SKM-1 treated with dmso at 0.1 percent for 144 hours (cell line): ENCODE data around the gene FIGN.

Experiments used
- DNase-seq: peaks from one replicate; lab custom pipeline; 2025; ENCODE audit not compliant: unreplicated experiment; lab: John Stamatoyannopoulos, UW

The FIGN gene, protein sequence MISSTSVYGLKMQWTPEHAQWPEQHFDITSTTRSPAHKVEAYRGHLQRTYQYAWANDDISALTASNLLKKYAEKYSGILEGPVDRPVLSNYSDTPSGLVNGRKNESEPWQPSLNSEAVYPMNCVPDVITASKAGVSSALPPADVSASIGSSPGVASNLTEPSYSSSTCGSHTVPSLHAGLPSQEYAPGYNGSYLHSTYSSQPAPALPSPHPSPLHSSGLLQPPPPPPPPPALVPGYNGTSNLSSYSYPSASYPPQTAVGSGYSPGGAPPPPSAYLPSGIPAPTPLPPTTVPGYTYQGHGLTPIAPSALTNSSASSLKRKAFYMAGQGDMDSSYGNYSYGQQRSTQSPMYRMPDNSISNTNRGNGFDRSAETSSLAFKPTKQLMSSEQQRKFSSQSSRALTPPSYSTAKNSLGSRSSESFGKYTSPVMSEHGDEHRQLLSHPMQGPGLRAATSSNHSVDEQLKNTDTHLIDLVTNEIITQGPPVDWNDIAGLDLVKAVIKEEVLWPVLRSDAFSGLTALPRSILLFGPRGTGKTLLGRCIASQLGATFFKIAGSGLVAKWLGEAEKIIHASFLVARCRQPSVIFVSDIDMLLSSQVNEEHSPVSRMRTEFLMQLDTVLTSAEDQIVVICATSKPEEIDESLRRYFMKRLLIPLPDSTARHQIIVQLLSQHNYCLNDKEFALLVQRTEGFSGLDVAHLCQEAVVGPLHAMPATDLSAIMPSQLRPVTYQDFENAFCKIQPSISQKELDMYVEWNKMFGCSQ

DNA sequence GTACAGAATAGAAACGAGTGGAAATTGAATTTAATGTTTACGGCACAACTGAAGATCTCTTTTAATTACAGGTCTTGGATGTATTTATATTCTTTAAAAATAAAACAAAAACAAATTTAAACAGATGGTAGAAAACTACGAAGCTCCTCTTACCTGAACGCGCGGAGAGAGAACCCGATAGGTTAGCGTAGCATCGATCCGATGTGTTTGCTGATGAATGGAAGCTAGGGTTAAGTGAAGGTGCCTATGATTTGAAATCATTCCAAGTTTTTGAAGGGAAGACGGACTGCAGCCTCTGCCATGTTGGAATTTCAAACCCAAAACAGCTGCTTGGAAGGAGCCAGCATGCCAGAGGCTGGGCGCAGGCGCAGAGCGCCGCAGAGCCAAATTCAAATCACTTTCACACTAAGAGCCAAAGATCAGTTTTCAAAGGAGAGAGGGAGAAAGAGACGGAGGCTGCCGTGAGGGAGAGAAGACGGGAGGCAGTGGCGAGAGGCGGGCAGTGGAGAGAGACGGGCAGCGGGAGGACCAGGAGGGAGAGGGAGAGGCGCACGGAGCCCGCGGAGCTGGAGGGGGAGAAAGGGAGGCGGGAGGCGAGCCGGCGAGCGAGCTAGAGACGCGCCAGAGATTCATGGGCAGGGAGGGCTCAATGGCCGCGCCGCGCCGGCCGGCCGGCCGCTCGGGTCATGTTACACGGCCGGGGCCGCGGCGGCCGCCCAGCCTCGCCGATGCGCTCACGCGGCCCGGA is at the start of gene FIGN:
FIGN (minus strand) TSS at position 324 of the 748 bp plus-strand sequence. CDS start 1,081 bp downstream, outside the sequence.
- DNase-seq = no peak

DNA sequence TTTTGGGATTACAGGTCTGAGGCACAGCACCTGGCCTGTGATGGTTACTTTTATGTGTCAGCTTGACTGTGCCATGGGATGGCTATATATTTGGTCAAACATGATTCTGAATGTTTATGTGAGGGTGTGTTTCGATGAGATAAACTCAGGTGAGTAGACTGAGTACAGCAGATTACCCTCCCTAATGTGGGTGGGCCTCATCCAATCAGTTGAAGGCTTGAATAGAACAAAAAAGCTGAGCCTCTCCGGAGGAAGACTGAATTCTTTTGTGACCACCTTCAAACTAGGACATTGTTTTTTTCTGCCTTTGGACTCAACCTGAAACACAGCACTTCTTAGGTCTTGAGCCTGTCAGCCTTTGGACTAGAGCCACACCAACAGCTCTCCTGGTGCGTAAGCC is 49.4 kb upstream of the FIGN start:
- DNase-seq = no peak

DNA sequence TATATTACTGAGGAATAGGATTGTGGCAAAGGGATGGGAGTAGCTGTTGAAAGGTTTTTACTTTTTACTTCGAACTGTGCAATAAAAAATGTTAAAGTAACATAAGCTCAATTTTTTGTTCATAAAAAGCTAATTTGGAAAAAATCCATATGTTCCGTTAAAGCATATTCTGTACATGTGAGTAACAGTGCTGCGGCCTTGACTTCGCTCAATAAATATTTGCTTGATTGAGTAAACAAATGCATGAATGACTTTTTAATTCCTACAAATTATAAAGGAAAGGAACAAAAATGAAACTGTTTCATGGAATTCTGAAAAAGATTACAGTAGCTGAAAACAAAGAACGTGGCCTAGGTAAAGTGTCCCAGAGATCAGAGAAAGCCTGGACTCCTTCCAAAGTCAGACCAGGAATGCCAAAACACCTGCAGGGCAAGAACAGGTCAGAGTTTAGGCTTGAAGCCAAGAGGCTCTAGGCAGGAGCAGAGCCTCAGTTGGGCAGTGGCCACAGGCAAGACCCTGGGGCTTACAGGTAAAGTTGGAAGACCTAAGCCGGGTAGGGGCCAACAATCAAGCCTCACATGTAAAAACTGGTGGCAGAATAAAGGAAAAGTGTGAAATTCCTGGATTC is 44.3 kb upstream of the FIGN start:
- no peak for DNase-seq

DNA sequence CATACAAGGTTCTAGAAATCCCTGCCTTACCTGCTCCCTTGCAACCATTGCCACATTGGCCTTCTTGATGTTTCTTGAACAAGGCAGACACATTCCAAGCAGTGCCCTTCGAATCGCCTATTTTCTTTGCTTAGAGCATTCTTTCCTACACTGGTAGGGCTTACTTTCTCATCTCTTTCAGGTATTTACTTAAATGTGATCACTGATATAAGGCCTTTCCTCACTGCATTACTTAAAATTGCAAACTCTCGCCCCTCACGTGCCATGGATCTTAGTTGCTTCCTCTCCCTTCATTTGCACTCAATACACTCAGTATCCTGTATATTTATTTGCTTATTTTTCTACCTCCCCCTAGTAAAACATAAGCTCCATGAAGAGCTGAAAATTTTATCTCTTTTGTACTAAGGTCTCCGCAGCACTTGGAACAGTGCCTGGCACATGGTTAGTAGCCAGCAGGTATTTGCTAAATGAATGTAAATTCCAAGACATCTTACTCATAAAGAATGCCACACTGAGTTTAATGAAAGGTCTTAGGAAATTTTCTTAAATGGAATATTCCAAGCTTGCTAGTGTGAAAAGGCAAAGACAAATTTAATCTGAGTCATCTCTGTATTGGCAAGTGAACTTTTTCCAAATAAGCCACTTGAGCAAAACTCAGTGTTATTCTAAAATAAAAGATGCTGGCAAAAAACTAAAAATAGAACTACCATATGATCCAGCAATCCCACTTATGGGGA is 42.4 kb upstream of the FIGN start:
- DNase-seq = no peak

DNA sequence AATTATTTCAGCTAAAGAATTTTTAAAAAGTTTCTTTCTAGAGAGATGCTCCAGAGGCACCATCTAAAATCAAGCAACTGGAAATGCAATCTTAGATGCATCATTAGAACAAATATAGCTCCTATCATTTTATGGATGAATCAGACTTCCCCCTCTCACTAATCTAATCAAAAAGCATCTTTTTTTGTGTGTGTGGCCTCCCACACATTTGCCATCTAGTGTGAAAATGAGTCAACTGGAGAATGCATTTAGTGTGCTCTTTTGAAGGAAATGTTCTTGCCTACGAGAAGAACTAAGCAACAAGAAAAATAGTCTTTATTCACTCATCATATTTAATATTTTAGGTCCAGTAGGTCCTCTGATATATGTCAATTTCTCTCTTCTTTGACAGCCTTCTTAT is 39.5 kb upstream of the FIGN start:
- DNase-seq = no peak

DNA sequence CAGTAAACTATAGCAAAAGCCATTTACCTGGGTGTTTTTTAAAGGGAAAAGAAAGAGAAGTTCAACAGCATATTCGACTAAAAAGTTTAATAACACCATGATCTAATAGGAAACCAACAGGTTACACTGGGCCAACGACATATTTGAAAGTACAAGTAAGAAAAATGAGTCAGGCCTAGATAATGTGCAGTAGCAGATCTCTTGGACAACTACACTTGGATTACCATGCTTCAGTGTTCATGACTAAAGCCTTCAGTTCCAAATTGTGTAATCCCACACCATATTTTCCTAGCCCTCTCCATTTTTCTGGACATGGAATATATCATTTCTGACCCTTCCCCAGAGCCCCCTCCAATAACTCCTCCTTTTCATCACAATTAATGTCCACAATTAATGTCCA is 39.1 kb upstream of the FIGN start:
- DNase-seq = no peak

DNA sequence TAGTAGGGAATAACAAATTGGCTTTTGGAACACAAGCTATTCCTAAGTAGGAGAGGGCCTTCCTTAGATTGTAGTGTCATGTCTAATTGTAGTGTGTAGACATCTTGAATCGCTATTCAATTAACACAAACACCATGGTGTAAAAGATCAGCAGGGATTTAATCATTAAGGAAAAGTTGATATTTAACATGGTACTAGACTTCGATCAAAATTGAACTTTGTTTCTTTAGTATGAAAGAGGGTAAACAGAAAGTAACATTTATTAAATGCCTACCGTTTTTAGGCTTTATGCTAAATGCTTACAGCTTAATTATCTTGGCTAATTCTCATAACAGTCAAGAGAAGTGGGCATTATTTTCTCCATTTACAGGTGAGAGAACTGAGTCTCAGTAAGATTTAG is 37.5 kb upstream of the FIGN start:
- no peak for DNase-seq

DNA sequence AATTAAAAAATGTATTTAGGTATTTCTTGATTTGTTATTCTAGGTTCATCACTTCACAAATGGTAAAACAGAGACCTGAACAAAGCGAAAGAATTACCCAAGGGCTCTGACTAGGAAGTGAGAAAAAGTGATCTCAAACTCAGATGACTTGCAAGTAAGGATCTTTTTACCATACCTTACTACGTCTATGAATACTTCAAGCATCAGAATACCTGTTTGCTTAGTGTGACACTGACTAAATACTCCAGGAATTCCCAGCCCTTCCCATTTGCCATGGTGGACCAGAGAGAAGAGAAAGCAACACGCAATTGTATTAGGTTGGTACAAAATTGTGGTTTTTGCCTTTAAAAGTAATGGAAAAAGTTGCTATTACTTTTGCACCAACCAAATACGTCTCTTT is 35.8 kb upstream of the FIGN start:
- DNase-seq = no peak

DNA sequence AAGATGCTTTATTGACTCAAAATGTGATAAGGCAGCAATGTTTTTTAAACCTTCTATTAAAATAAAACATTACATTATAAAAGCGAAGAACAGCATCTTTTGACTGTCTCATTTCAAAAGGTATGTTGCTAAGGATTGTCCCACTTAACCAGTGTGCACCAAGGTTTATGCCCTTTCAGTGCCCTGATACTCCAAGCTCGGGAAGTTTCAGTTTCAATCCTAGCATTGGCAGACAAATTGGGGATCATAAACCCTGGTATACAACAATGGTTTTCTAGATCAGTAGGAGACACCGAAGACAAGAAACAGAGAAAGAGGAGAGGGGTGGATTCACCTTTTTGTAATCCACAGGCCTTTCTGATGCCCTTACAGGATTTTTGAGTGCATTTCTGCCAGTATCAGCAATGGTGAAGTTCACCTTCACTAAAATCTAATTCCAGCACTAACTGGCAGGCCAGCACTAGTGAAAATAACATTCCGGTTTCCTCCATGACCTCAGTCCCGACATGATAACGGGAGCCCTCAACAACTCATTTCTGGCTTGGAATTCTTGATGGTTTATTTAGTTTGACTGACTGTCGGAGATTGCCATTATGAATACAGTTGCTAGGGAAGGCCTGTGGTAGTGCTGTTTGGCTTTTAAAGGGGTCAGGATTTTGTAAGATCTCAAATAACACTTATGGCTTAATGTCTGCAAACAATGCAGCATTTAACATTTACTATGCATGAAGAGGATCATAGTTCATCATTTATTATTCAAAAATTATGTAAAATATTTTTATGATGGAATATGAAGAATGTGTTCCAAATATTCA is 33.3 kb upstream of the FIGN start:
- DNase-seq = no peak

DNA sequence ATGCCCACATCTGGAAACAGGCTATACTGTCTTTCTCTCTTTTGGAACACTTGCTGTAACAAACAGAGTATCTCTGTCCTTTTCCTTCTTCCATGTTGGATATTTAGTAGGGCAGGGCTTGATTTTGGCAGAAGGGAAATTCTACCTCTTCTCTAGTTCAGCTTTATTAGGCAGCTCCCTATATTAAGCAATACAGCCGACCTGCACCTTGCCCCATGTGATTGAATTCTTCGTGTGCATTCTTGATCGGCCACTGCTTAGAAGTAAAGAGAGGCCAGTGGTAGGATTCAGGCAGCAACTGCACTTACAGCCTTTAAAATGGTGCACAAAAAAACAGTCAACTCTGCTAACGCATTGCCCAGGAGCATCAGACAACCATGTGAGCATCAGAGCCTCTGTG is 31.3 kb upstream of the FIGN start:
- DNase-seq = no peak

DNA sequence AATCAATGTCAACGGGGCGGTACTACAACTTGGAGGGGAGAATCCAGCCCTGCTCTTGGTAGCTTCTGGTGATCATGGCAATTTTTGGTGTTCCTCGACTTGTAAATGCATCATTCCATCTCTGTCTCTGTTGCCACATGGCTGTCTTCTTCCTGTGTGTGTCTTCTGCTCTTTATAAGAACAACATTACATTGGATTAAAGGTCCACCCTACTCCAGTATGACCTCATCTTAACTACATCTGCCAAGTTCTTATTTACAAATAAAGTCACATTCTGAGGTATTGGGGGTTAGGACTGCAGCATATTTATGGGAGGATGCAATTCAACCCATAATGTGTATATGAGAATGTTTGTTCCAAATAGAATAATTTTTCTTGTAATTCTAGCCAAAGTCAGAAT is 28.8 kb upstream of the FIGN start:
- no peak for DNase-seq

DNA sequence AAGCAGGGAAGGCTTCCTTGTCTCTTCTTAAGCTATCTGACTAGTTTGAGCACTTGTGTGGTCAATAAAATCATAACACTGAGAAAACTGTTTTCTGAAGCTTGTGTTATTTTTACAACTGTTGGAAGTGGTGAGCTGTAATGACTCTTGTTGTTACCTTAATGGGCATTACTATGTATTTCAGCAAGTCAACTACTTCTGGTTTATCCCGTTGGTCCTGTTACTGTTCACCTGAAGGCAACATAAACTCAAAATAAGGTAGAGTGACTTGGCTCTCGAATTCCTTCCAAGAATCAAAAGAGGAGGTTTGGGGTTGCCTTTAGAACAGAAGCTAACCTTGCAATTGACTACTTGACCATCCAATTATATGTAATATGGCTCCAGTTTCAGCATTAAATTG is 23.2 kb upstream of the FIGN start:
- no peak for DNase-seq

DNA sequence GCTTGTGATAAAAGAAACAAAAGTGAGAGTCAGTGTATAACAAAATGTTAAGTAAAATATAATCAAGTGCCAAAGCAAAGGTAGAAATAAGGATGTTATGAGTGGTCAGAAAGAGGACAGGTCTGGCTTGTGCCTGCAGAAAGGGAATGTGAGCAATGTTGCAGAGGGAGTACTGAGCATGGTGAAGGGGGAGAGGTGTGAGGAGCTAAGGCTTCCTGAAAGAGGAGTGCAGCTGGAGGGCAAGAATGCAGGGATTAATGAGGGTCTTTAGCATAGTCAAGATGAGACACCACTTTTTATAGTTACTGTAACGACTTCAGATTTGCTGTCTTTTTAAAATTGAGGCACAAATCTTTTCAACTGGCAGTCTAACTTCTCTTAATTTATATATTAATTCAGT is 22.0 kb upstream of the FIGN start:
- DNase-seq = no peak

DNA sequence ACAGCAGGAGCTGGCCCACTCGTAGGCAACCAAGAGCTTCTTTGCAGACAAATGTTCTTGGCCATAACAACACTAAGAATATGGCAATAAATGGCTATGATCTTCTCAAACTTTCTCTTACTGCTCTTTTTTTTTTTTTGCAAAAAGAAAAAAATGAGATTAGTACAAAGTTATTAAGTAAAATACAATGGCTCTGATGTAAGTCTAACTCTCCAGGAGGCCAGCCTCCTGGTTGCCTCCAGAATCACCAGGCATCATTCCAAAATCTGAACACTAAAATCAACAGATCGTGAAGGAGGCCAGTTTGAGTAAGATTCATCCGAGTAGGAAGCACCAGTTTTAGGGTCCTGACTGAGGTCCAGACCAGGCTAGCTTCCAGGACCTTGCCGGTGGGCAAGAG is 20.8 kb upstream of the FIGN start:
- no peak for DNase-seq

DNA sequence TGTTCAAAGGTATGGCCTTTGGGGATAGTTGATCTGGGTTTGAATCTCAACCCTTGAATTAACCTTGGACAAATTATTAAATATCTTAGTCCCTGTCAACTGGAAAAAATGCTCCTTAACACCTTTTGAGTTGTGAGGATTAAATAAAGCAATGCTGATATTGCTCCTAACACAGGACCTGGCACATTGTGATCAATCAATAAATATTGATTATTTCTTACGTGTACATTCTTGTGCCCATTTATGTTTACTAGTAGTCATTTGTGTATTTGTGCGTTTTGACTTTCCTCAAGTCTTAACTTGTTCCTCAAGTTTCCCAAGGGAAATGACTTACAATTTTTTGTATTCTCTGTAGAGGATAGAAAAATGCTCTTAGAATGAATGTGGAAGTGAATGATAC is 19.6 kb upstream of the FIGN start:
- DNase-seq = no peak

DNA sequence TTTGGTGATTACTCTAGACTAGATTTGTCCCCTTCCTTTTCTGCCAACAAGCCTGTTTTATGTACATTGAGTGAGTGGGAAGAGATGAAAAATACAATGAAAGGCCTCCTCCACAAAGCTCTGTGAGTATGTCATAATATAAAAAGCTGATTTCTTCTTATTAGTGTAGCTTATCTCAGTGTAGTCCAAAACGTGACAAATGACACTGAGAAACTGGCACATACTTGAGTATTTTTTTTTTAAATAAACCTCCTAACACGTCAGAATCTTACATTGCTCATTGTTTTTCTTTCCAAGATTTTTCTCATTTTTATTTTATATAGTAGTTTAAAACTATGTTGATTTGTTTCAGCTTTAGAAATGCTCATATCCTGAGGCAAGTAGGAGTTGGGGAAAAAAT is 17.9 kb upstream of the FIGN start:
- DNase-seq = no peak

DNA sequence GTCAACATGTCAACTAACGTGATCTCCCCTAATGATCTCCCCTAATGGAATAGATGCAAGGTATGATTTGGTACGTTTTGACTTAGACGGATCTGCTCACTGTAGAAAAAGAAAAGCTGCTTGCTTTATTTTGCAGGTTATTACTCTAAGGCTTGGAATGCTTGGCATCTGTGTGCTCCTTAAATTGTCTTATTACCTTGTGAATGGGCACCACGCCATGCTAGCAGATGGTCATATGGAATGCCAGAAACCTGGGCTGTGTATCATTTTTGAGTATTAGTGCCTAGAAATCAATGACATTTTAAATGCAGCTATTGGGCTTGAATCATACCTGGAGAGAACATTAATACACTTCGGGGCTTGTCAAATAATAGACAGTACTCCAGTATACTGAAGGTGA is 16.5 kb upstream of the FIGN start:
- DNase-seq = no peak

DNA sequence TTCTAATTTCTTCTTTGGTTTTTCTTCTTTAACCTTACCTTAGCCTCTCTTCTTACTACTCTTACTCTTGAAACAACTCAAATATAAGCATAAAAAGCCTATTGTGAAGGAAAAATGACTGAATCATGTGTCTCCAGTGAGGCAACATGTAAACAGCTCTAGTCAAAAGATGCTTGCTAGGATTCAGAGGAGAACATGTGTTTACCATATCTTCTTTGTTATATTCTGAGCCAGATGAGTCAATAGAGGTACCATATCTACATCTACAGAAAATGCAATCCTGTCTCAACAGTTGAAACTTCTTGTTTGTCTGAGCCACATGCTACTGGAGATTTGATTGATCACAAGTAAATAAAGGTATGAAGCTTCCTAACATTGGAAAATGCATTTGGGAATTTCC is 15.9 kb upstream of the FIGN start:
- no peak for DNase-seq

DNA sequence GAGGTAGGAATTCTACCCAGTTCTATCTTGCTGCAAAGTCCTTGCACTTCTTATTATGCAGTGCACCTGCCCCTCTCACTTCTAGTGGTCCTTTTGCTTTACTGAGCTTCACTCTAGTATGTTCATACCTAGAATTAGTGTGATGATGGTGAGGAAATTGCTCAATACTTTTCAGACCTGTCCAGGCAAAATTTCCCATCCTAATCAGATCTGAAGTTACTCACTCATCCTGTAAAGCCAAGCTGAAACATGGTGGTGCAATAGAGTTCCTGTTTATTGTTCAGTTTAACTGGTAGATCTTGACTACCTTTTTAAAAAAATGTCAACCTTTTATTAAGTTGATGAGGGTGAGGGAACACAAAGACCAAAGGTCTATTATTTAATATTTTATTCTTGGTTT is 12.6 kb upstream of the FIGN start:
- no peak for DNase-seq

DNA sequence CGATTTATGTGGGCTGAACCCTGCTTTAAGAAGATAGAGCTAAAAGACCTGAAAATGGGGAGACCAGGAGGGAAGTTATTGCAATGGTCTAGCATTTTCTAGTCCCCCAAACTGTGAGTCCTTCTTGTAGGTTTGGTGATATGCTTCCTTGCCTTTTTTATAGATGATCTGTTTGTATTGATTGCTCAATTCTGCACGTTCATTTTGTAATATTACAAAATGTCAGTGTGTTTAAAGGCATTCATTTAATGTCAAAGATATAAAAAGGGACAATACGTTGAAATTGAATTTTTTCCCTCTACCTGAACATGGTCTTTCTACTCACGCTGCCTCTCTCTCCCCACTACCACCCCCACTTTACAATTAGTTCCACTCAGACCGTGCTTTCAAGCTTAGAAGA is 5.6 kb upstream of the FIGN start:
- no peak for DNase-seq
